Measurements from ENCODE around the gene ARHGAP1.
"Not testable (repeated sequence)": the region's sequence is repeated elsewhere in the genome, so short reads cannot be mapped to it uniquely, and the experiment has no call there.

Gene ARHGAP1

DNA sequence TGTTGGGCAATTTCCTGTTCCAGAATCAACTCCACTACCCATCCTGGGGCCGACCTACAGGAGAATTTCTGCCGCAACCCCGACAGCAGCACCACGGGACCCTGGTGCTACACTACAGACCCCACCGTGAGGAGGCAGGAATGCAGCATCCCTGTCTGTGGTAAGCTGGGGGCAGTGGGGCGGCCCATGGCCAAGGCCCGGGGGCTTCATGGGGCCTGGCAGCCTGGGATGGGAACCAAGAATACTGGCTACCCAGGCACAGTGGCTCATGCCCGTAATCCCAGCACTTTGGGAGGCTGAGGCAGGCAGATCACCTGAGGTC, 22.9 kb upstream of the ARHGAP1 start:
- no peak for DNase-seq (ENCODE audit: low read depth)

- DNase-seq (ENCODE audit: low read depth), result no peak
These were observed 22.3 kb upstream of the ARHGAP1 start for GRCh38 chr11:46722566-46723358.

GRCh38 chr11:46721286-46721685, 20.9 kb upstream of the ARHGAP1 start:
- DNase-seq (ENCODE audit: low read depth), result no peak

DNA sequence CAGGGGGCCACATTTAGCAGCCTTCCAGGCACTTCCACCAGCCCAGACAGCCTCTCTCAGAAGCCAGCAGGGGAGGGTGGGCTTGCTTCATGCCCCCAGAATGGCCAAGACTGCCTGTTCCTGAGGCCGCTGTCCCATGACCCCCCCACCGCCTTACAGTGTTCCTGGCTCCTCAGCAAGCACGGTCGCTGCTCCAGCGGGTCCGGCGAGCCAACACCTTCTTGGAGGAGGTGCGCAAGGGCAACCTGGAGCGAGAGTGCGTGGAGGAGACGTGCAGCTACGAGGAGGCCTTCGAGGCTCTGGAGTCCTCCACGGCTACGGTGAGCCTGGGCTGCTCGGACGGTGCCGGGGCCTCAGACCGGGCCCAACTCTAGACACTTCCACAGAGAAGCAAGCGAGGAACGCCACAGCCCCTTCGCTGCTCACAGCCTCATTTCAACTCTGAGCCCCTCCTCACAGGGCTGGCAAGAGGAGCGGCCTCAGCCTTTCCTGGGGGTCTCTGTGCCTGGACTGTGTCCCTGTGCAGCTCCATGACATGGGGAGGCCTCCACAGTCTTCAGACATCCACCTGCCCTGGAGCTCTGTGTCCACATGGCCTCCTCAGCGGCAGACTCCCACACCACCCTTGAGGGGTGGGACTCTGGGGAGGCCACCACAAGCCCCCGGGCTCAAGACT, 19.3 kb upstream of the ARHGAP1 start:
- no peak for DNase-seq (ENCODE audit: low read depth)

- DNase-seq (ENCODE audit: low read depth), result no peak
These were observed 18.7 kb upstream of the ARHGAP1 start, which contains the start of gene F2 for GRCh38 chr11:46719048-46719542. TSS of gene F2 (plus strand) at chr11:46719213. CDS start at chr11:46719236, 23 bp downstream.

GRCh38 chr11:46718155-46719019, 18.0 kb upstream of the ARHGAP1 start:
- DNase-seq (ENCODE audit: low read depth), result no peak

DNA sequence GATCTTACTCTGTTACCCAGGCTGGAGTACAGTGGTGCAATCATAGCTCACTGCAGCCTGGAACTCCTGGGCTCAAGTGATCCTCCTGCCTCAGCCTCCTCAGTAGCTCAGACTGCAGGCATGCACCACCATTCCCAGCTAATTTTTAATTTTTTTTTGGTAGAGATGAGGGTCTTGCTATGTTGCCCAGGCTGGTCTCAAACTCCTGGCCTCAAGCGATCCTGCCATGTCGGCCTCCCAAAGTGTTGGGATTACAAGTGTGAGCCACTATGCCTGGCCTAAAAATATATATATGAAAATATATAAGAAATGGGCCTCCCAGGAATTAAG, 17.4 kb upstream of the ARHGAP1 start:
- DNase-seq (ENCODE audit: low read depth), result not testable (repeated sequence)

DNA sequence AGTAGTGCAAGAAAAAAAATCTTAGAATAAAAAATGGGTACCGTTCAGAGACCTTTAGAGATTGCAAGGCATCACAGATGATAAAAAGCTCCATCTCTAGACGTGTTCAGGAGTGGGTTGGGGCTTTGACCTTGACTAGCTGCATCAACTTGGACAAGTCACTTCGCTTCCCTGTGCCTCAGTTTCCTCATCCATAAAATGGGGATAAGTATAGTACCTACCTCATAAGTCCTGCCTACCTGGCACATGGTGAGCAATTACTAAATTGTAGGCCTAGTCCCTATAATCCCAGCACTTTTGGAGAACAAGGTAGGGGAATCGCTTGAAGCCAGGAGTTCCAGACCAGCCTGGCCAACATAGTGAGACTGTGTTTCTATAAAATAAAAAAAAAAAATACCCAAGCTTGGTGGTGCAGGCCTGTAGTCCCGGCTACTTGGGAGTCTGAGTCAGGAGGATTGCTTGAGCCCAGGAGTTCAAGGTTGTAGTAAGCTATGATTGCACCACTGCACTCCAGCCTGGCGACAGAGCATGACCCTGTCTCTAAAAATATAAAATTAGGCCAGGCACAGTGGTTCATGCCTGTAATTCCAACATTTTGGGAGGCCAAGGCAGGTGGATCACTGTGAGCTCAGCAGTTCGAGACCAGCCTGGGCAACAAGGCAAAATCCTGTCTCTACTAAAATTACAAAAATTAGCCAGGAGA, 12.6 kb upstream of the ARHGAP1 start:
- no peak for DNase-seq (ENCODE audit: low read depth)

DNA sequence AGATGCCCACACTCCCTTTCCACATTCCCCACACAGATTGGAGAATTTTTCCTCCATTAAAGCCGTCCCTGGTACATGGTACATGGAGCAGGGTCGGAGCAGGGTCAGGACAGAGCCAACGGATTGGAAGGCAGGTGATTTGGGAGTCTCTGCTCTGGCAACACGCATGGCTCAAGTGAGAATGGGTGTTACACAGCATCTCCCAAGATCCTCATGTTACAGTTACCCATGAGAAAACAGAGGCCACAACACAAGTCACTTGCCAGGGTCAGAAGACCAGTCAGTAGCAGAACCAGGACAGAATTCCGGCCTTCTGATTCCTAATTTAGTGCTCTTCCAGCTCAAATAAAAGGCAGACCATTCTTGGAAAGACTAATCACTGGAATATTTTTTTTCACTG, 10.9 kb upstream of the ARHGAP1 start:
- DNase-seq (ENCODE audit: low read depth), result no peak

GRCh38 chr11:46710821-46711269, 10.4 kb upstream of the ARHGAP1 start:
- DNase-seq (ENCODE audit: low read depth), result no peak

DNA sequence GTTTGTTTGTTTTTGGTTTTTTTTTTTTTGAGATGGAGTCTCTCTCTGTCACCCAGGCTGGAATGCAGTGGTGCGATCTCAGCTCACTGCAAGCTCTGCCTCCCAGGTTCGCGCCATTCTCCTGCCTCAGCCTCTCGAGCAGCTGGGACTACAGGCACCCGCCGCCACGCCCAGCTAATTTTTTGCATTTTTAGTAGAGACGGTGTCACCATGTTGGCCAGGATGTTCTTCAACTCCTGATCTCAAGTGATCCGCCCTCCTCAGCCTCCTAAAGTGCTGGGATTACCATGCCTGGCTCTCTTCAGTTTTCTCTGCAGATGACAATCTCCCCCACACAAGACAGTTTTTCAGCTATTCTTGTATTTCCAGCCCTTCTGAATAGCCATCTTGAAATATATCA, 8.9 kb upstream of the ARHGAP1 start:
- not testable (repeated sequence) for DNase-seq (ENCODE audit: low read depth)

DNA sequence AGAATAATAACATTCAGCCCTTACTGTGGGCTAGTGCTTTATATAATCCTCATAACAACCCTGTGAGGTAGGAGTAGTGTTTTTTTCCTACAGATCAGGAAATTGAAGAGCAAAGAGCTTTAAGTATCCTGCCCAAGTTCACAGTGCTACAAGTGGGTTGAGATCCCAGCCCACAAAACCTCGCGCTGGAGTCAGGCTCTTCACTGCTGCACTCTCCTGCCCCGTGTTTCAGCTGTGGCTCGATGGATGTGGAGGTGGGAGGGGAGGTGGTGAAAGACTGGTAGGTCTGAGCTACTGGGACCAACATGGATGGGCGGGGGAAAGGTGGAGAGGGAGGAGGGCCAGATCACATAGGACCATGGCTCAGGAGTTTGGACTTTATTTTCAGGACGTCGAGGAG, 6.5 kb upstream of the ARHGAP1 start:
- no peak for DNase-seq (ENCODE audit: low read depth)

DNA sequence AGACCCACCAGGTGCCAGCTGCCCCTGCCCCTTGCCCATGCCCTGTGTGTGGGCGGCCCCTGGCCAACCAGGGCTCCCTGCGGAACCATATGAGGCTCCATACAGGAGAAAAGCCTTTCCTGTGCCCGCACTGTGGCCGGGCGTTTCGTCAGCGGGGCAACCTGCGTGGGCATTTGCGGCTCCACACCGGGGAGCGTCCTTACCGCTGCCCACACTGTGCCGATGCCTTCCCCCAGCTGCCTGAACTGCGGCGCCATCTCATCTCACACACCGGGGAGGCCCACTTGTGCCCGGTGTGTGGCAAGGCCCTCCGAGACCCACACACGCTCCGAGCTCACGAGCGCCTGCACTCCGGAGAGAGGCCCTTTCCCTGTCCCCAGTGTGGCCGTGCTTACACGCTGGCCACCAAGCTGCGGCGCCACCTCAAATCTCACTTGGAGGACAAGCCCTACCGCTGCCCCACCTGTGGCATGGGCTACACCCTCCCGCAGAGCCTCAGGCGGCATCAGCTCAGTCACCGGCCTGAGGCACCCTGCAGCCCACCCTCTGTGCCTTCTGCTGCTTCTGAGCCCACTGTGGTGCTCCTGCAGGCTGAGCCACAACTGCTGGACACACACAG, 4.8 kb upstream of the ARHGAP1 start:
- no peak for DNase-seq (ENCODE audit: low read depth)

DNA sequence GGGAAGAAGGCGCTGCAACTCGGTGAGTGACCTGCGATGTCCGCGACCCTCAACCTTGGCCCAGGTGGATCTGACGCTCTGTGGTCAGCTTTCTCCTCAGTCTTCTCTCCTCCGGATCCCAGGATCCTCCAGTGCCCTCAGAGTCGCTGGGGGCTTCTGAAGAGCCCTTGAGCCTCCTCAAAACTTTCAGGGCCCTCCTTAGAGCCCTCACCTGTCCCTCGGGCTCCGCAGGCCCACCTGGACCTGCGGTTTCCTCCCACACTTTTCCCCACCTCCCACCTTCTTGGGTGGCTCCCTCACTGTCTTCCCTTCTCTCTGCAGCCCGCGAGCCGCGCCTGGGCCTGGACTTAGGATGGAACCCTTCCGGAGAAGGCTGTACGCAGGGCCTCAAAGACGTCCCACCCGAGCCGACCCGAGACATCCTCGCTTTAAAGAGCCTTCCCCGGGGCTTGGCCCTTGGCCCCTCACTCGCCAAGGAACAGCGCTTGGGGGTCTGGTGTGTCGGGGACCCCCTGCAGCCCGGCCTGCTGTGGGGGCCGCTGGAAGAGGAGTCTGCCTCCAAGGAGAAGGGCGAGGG, 747 bp upstream of the ARHGAP1 start:
- DNase-seq (ENCODE audit: low read depth), result no peak

GRCh38 chr11:46698597-46698996, 1.8 kb downstream of the ARHGAP1 start:
- no peak for DNase-seq (ENCODE audit: low read depth)

DNA sequence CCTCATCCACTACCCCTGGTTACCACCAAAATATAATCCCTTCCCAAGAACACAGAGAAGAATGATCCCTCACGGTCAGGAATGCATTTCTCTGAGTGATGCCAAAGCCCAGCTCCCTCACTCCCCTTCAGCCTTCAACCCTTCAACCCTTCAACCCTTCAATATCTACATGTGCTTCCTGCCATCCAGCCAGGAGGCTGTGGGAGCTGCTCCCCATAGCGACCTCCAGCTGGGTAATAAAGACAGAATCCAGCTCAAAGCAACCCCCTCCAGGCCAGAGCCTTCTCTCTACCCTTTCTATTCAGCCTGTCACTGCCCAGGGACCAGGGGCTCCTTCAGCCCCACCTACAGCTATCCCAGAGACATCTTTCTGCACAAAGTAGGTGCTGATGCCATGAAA, 2.7 kb downstream of the ARHGAP1 start:
- no peak for DNase-seq (ENCODE audit: low read depth)

DNA sequence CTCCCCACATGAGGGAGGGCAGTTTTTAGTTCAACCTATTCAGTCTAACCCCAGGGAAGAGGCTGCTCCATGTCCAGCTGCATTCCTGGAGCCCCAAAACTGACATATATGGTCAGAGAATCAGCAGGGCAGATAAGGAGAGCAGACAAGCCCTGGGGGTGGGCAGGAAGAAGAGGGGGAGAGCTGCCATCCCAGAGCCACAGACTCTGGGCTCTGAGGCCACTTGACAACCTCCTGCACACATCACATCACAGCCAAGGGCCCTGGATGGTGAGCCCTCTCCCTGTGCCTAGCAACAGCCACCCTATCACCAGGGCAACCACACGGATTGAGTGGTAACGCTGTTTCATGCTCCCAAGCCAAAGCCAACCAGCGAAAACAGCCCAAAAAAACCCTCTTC, 3.1 kb downstream of the ARHGAP1 start:
- DNase-seq (ENCODE audit: low read depth), result no peak

GRCh38 chr11:46696212-46696558, 4.2 kb downstream of the ARHGAP1 start:
- no peak for DNase-seq (ENCODE audit: low read depth)

DNA sequence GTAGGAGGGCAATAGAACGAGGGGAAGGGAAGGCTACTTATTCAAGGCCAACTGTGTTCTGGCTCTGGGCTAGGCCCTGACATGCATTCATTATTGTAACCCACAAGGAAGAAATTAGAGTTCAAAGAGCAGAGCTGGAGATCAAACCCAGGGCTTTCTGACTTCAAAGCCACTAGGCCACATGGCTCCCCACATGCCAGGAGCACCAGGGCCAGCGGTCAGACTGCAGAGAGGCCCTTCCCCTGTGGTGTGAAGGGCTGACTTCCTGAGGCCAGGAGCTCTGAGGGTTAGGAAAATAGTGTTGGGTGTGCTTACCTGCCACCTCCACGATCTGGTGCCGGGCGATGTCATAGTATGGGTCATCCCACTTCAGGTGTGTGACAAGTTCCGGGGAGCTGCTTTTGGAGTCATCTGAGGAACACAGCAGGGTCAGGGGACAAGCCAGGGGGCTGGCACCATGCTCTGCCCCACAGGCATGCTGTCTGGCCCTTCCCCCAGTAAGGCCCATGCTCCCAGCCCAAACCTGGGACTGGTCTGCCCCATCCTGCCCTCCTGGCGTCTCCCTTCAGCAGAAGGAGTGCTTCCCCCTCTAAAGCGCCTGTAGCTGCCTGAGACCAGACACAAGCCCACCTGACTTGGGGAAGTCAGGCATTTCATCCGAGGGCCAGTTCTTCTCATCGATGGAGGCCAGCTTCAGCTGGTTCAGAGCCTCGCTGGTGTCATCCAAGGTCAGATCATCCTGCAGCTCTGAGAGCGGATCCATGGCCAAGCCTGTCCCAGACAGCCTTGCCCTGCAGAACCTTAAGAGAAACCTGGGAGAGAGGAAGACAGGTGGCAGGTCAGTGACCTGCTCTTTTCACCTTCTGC, 4.8 kb downstream of the ARHGAP1 start:
- no peak for DNase-seq (ENCODE audit: low read depth)

- no peak for DNase-seq (ENCODE audit: low read depth)
These were observed 5.8 kb downstream of the ARHGAP1 start for GRCh38 chr11:46694607-46695006.

Data from activated T-helper 9 cell treated with anti-CD3 and anti-CD28 coated beads, Interleukin-2, amount 50 U/mL, for 16 hours (primary cell).